Small intestine (tissue), 7 donors: ENCODE measurements around the gene GRM2. TPM values are rescaled to one million over a fixed set of nuclear protein-coding genes. Genes with fewer than 3 reads are reported as not detected.

Experiments
- DNase-seq, 2 donors: peaks; one replicate each; pipeline versions ENCODE4 v3.0.0 to v3.0.0-alpha.2; 2013
- FAIRE-seq: peaks from 2 replicates; lab custom pipeline; 2012; peaks lifted over from hg19 to GRCh38; lab: Jason Lieb, UNC
- H3K27ac ChIP-seq, 3 donors: one replicate each; pipeline ENCODE4 v1.5.1; 2013; ENCODE audit warnings: low read length in 2 of 3, mild to moderate bottlenecking in 2 of 3, control low read depth in 1 of 3, inconsistent platforms in 1 of 3, low read depth in 1 of 3, moderate library complexity in 1 of 3
- H3K27me3 ChIP-seq, 3 donors: one replicate each; pipeline ENCODE4 v1.6.1; 2013; ENCODE audit warnings: low read length in 3 of 3, inconsistent platforms in 1 of 3; ENCODE audit not compliant: control insufficient read depth in 3 of 3, insufficient read depth in 3 of 3
- H3K36me3 ChIP-seq, 3 donors: one replicate each; pipeline ENCODE4 v1.6.1; 2013; ENCODE audit warnings: low read length in 3 of 3, inconsistent platforms in 1 of 3, low read depth in 1 of 3, mild to moderate bottlenecking in 1 of 3, moderate library complexity in 1 of 3; ENCODE audit not compliant: control insufficient read depth in 3 of 3, insufficient read depth in 2 of 3
- H3K4me1 ChIP-seq, 3 donors: one replicate each; pipeline ENCODE4 v1.6.1; 2013; ENCODE audit warnings: low read length in 2 of 3, inconsistent platforms in 1 of 3, low read depth in 1 of 3, mild to moderate bottlenecking in 1 of 3, moderate library complexity in 1 of 3; ENCODE audit not compliant: control insufficient read depth in 3 of 3, insufficient read depth in 2 of 3
- H3K4me3 ChIP-seq, 3 donors: one replicate each; pipeline ENCODE4 v1.5.1; 2013; ENCODE audit warnings: low read length in 3 of 3, control low read depth in 1 of 3, inconsistent platforms in 1 of 3, low read depth in 1 of 3, mild to moderate bottlenecking in 1 of 3, moderate library complexity in 1 of 3
- H3K9me3 ChIP-seq, 2 donors: one replicate each; pipeline ENCODE4 v1.6.1; 2013; ENCODE audit warnings: low read depth in 1 of 2, low read length in 1 of 2; ENCODE audit not compliant: control insufficient read depth in 2 of 2, insufficient read depth in 1 of 2
- WGBS, 3 donors: extraction: QIAGEN DNeasy Blood & Tissue Kit; methylation state at CpG; one replicate each; pipeline ENCODE4 v1.1.7; 2013; 5-methylcytosine and 5-hydroxymethylcytosine counted together
- polyA plus RNA-seq, 4 donors: library from polyadenylated mRNA; stranded (reverse) in 3 of 4; unstranded in 1 of 4; fragments of 200-250 nt in 3 of 4; fragments of 120-200 nt in 1 of 4; gene quantifications; one replicate each; pipeline versions ENCODE4 v1.2.1 to v1.2.3, GENCODE V29; 2013
- donor health status: healthy with polysubstance abuse.
- donor health status: control.
- donor health status: control.
- donor health status: Bipolar disorder and iron deficiency.
- donor health status: healthy.

Gene GRM2
- polyA plus RNA-seq, 4 donors = 0.07 to 0.18 TPM; not detected in 2

- DNase-seq (peak; percentile 60 to 75), FAIRE-seq (no peak)
- Histone ChIP-seq H3K4me1 (no peaks in the 10 kb centered on the region), H3K27ac (no peak overlapping the region), H3K9me3 (no peaks in the 10 kb centered on the region), H3K36me3 (no peaks in the 10 kb centered on the region), H3K27me3 (no peaks in the 10 kb centered on the region), H3K4me3 (no peak overlapping the region)
- 26 to 42% (median 34%) methylated on average over 16 of the region's 16 CpGs for WGBS, 3 donors
Observed at GRCh38 chr3:51718547-51719409, 11.9 kb downstream of the GRM2 start.

DNA sequence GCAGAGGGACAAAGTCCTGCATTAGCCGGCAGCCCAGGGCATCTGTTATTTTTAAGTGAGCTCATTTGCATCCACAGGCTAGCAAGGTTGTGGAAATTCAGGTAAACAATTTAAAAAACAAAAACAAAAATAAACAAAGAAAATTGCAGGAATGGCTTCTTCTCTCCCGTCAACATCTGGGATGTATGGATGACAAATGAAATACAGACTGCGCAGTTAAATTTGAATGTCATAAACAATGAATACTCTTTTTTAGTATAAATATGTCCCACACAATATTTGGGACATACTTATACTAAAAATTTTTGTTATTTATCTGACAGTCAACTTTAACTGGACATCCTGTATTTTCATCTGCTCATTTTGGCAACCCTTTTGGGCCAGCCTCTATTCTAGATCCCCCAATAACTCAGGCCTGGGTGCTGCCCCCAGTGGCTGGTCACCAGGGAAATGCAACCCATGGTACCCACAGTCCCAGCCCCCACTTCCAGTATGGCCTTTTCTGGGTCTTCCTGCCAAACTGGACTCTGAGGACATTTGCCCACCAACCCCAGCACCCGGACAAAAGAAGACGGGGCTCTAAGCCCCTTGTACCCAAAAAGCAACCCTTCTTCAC is 12.7 kb downstream of the GRM2 start:
- Histone ChIP-seq H3K9me3 (no peaks in the 10 kb centered on the region), H3K36me3 (no peaks in the 10 kb centered on the region), H3K4me3 (no peak overlapping the region), H3K27me3 (no peaks in the 10 kb centered on the region), H3K27ac (no peak overlapping the region), H3K4me1 (no peaks in the 10 kb centered on the region)
- no peak for DNase-seq
- no peak for FAIRE-seq
- WGBS, 3 donors = 64 to 71% (median 69%) methylated on average over 5 of the region's 5 CpGs

DNA sequence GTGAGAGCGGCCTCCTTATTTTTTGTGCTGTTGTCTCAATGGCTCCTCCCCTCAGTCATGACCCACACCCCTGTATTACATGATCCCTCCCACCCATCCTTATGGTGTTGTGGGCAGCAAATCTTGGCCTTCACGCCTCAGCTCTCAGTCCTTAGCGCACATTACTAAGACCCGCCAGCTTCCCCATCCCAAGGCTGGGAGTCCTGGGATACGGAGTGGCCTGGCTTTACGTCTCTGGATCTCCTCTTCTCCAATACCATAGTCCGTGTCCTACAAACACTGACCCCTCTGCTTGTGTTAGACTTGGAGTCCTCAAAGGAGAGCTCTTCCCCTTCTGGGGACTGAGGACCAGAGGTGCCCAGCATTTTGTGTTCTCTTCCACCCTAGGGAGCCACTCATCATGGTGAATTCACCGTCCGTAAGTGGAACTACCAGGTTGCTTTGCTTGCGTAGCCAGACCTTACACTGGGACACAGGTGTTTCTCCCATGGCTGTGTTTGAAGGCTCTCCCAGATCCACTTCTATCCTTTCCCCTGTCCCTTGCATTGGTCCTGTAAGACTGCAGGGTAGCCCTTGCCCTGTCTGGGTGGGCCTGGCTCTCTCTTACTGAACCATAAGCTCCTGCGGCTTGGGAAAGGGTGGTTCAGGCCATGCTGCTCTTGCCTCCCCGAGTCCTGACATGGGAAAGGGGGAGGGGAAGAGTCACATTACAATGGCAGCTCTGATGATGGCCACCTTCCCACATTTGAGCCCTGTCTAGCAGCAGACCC is 13.6 kb downstream of the GRM2 start:
- FAIRE-seq = no peak
- Histone ChIP-seq H3K4me3 (no peak overlapping the region), H3K27me3 (no peaks in the 10 kb centered on the region), H3K27ac (no peak overlapping the region), H3K4me1 (no peaks in the 10 kb centered on the region), H3K36me3 (no peaks in the 10 kb centered on the region), H3K9me3 (no peaks in the 10 kb centered on the region)
- DNase-seq = no peak
- 88 to 92% (median 88%) methylated on average over 12 of the region's 12 CpGs for WGBS, 3 donors

GRCh38 chr3:51721062-51721745 is 14.3 kb downstream of the GRM2 start:
- no peak overlapping the region for H3K4me3 ChIP-seq
- DNase-seq (no peak), FAIRE-seq (no peak)
- H3K9me3 ChIP-seq = no peaks in the 10 kb centered on the region
- no peaks in the 10 kb centered on the region for H3K36me3 ChIP-seq
- no peaks in the 10 kb centered on the region for H3K4me1 ChIP-seq
- H3K27ac ChIP-seq = no peak overlapping the region
- no peaks in the 10 kb centered on the region for H3K27me3 ChIP-seq
- WGBS, 3 donors = 74 to 78% (median 76%) methylated on average over 8 of the region's 8 CpGs

- Histone ChIP-seq H3K27ac (no peak overlapping the region), H3K36me3 (no peaks in the 10 kb centered on the region), H3K27me3 (no peaks in the 10 kb centered on the region), H3K4me1 (no peaks in the 10 kb centered on the region), H3K4me3 (no peak overlapping the region), H3K9me3 (no peaks in the 10 kb centered on the region)
- DNase-seq (no peak), FAIRE-seq (no peak)
- WGBS, 3 donors = 62 to 71% (median 65%) methylated on average over 4 of the region's 4 CpGs
Observed at GRCh38 chr3:51722362-51722761, 15.5 kb downstream of the GRM2 start.

- H3K4me3 ChIP-seq = no peak overlapping the region
- FAIRE-seq = no peak
- no peaks in the 10 kb centered on the region for H3K36me3 ChIP-seq
- H3K9me3 ChIP-seq = no peaks in the 10 kb centered on the region
- H3K27me3 ChIP-seq = no peaks in the 10 kb centered on the region
- DNase-seq = no peak
- no peak overlapping the region for H3K27ac ChIP-seq
- H3K4me1 ChIP-seq = no peaks in the 10 kb centered on the region
Observed at GRCh38 chr3:51727500-51727899, 20.6 kb downstream of the GRM2 start.

- H3K9me3 ChIP-seq = no peaks in the 10 kb centered on the region
- H3K27ac ChIP-seq = no peak overlapping the region
- FAIRE-seq (no peak), DNase-seq (no peak)
- no peak overlapping the region for H3K4me3 ChIP-seq
- no peaks in the 10 kb centered on the region for H3K36me3 ChIP-seq
- no peaks in the 10 kb centered on the region for H3K4me1 ChIP-seq
- H3K27me3 ChIP-seq = no peaks in the 10 kb centered on the region
Observed at GRCh38 chr3:51729042-51729633, 22.3 kb downstream of the GRM2 start.
